Stomach (tissue), 9 donors: Measurements from ENCODE around the gene ACVR1C. TPM values are rescaled to one million over a fixed set of nuclear protein-coding genes. Genes with fewer than 3 reads are reported as not detected.

ENCODE experiments used
- DNase-seq, 2 donors: peaks; one replicate each; pipeline versions ENCODE4 v3.0.0 to v3.0.0-alpha.2; 2013 to 2019
- H3K27ac ChIP-seq, 5 donors: fragments of 200-600 bp in 4 of 5; sonication (generic) in 4 of 5; one replicate each; pipeline ENCODE4 v1.5.1; 2013 to 2019; ENCODE audit warnings: mild to moderate bottlenecking in 1 of 5, moderate library complexity in 1 of 5
- H3K27me3 ChIP-seq, 3 donors: fragments of 200-600 bp; sonication (generic); one replicate each; pipeline ENCODE4 v1.5.1; 2017 to 2019; ENCODE audit warnings: mixed run types in 1 of 3
- H3K36me3 ChIP-seq, 4 donors: fragments of 200-600 bp; sonication (generic); 1 replicate in 3 of 4; 2 replicates in 1 of 4; pipeline ENCODE4 v1.5.1; 2016 to 2019
- H3K4me1 ChIP-seq, 4 donors: fragments of 200-600 bp; sonication (generic); one replicate each; pipeline ENCODE4 v1.5.1; 2016 to 2019
- H3K4me3 ChIP-seq, 4 donors: fragments of 200-600 bp; sonication (generic) in 3 of 4; one replicate each; pipeline ENCODE4 v1.5.1; 2016 to 2019; ENCODE audit warnings: mild to moderate bottlenecking in 1 of 4
- H3K9me3 ChIP-seq, 4 donors: fragments of 200-600 bp; sonication (generic); one replicate each; pipeline ENCODE4 v1.5.1; 2016 to 2019
- CTCF ChIP-seq, 7 experiments: fragments of 450-650 bp in 4 of 7; fragments of 200-600 bp in 3 of 7; sonication (generic) in 3 of 7; IDR thresholded peaks; one replicate each; pipeline ENCODE4 v1.5.1; 2016 to 2019; ENCODE audit warnings: antibody characterized with exemption in 7 of 7, control low read depth in 2 of 7, mild to moderate bottlenecking in 1 of 7
- EP300 ChIP-seq: sonication (generic); formaldehyde crosslinking; IDR thresholded peaks from one replicate; pipeline ENCODE4 v1.6.1; 2017; ENCODE audit warnings: antibody characterized with exemption
- POLR2A ChIP-seq, 4 donors: fragments of 450-650 bp; IDR thresholded peaks; one replicate each; pipeline ENCODE4 v1.6.1; 2016; ENCODE audit warnings: antibody characterized with exemption in 4 of 4, control low read depth in 2 of 4, mild to moderate bottlenecking in 1 of 4, moderate library complexity in 1 of 4
- POLR2AphosphoS5 ChIP-seq, 3 donors: sonication (generic); formaldehyde crosslinking; IDR thresholded peaks; one replicate each; pipeline ENCODE4 v1.6.1; 2016; ENCODE audit warnings: antibody characterized with exemption in 3 of 3
- WGBS, 5 donors: extraction: QIAGEN DNeasy Blood & Tissue Kit in 3 of 5; methylation state at CpG; one replicate each; pipeline versions ENCODE4 v1.1.5 to v1.1.7; 2013 to 2018; 5-methylcytosine and 5-hydroxymethylcytosine counted together
- intact Hi-C: fragments of 100-400 bp; cut with DNase I; formaldehyde crosslinking; loops from one replicate; pipeline ENCODE4 v1.15.1; 2023; ENCODE audit warnings: low total_unique reads
- polyA plus RNA-seq, 3 donors: library from polyadenylated mRNA; stranded (reverse); fragments of 200-250 nt; gene quantifications; one replicate each; pipeline ENCODE4 v1.2.3, GENCODE V29; 2013
- total RNA-seq, 5 donors: library from RNA; depleted of rRNA; stranded (reverse); fragments of >200 nt; gene quantifications; one replicate each; pipeline versions ENCODE4 v1.1.0 to v1.2.3, GENCODE V29; 2014 to 2016
- donor health status: healthy with polysubstance abuse.
- donor health status: Bipolar disorder and iron deficiency.
- donor health status: healthy.

The ACVR1C gene
- total and polyA plus RNA-seq, 8 donors = under 0.01 to 8.4 (median 0.61) TPM; not detected in 1

GRCh38 chr2:157497638-157498314 is 130.9 kb downstream of the ACVR1C start:
- intact Hi-C loops = loop anchor here (5.0 to 10.0 kb wide), 2 partner anchors 173 to 510 kb away; partner anchors contain the start of gene ERMN
- H3K27ac ChIP-seq = no peak overlapping the region
- H3K4me1 ChIP-seq = no peaks in the 10 kb centered on the region
- H3K36me3 ChIP-seq = no peaks in the 10 kb centered on the region
- H3K4me3 ChIP-seq = no peak overlapping the region
- peak in 5 of 7 experiments; percentile 20 to 56 (median 48) for TF ChIP-seq CTCF (IDR thresholded peaks at IDR 0.05)
- TF ChIP-seq EP300 = no peak
- TF ChIP-seq POLR2A (IDR thresholded peaks at IDR 0.05) = no peak
- WGBS, 5 donors = 19 to 26% (median 23%) methylated on average over 7 of the region's 7 CpGs
- DNase-seq = peak in 1 of 2 donors; percentile 50
- H3K27me3 ChIP-seq = no peaks in the 10 kb centered on the region
- no peaks in the 10 kb centered on the region for H3K9me3 ChIP-seq

- WGBS, 5 donors = 13 to 18% (median 18%) methylated on average over 5 of the region's 5 CpGs
Observed at GRCh38 chr2:157492189-157492773, 136.4 kb downstream of the ACVR1C start.

GRCh38 chr2:157489983-157490382 is 138.7 kb downstream of the ACVR1C start:
- no peaks in the 10 kb centered on the region for H3K36me3 ChIP-seq
- H3K4me1 ChIP-seq = peaks cover 4 to 29% (median 5%) of the 10 kb centered on the region in 4 donors
- no peaks in the 10 kb centered on the region for H3K9me3 ChIP-seq
- DNase-seq = no peak
- H3K4me3 ChIP-seq = no peak overlapping the region
- H3K27me3 ChIP-seq = no peaks in the 10 kb centered on the region
- no peak for TF ChIP-seq POLR2AphosphoS5 (IDR thresholded peaks at IDR 0.05)
- no peak overlapping the region for H3K27ac ChIP-seq
- intact Hi-C loops = loop anchor here (10.0 kb wide), 1 partner anchor 165 kb away; the partner anchor contains the start of gene ERMN
- WGBS, 5 donors = 46 to 78% (median 51%) methylated on average over 1 of the region's 1 CpG

More at GRCh38 chr2:157492189-157492773, 136.4 kb downstream of the ACVR1C start:
- H3K4me3 ChIP-seq = no peak overlapping the region
- peak; percentile 72 to 89 for DNase-seq
- TF ChIP-seq POLR2AphosphoS5 (IDR thresholded peaks at IDR 0.05) = peak in 1 of 3 donors; percentile 13
- TF ChIP-seq CTCF (IDR thresholded peaks at IDR 0.05) = peak in 5 of 7 experiments; percentile 48 to 76 (median 63)
- TF ChIP-seq EP300 = no peak
- TF ChIP-seq POLR2A (IDR thresholded peaks at IDR 0.05) = no peak
- no peak overlapping the region for H3K27ac ChIP-seq
- H3K27me3 ChIP-seq = no peaks in the 10 kb centered on the region
- intact Hi-C loops = loop anchor here (10.0 kb wide), 1 partner anchor 167 kb away; the partner anchor contains the start of gene ERMN
- H3K4me1 ChIP-seq = peaks cover 4 to 20% (median 5%) of the 10 kb centered on the region in 4 donors
- no peaks in the 10 kb centered on the region for H3K36me3 ChIP-seq
- H3K9me3 ChIP-seq = no peaks in the 10 kb centered on the region

- H3K4me1 ChIP-seq = peaks cover 4 to 29% (median 5%) of the 10 kb centered on the region in 4 donors
- no peaks in the 10 kb centered on the region for H3K27me3 ChIP-seq
- DNase-seq = peak; percentile 32 to 75
- intact Hi-C loops = no loop called here
- no peaks in the 10 kb centered on the region for H3K9me3 ChIP-seq
- no peak overlapping the region for H3K4me3 ChIP-seq
- H3K27ac ChIP-seq = peak overlapping the region; percentile 28 to 64 (median 61)
- TF ChIP-seq POLR2AphosphoS5 (IDR thresholded peaks at IDR 0.05) (peak in 2 of 3 donors; percentile 51 to 69), EP300 (no peak)
- no peaks in the 10 kb centered on the region for H3K36me3 ChIP-seq
- 35 to 45% (median 42%) methylated on average over 3 of the region's 3 CpGs for WGBS, 5 donors
Observed at GRCh38 chr2:157488877-157489276, 139.8 kb downstream of the ACVR1C start.

GRCh38 chr2:157487747-157488146 is 140.9 kb downstream of the ACVR1C start:
- DNase-seq = no peak
- Histone ChIP-seq H3K4me1 (peaks cover 4 to 29% (median 5%) of the 10 kb centered on the region in 4 donors), H3K9me3 (no peaks in the 10 kb centered on the region), H3K4me3 (no peak overlapping the region), H3K27ac (peak overlapping the region in 3 of 5 donors; percentile 57 to 64 (median 62)), H3K27me3 (no peaks in the 10 kb centered on the region), H3K36me3 (no peaks in the 10 kb centered on the region)
- WGBS, 5 donors = 35 to 50% (median 40%) methylated on average over 3 of the region's 3 CpGs
- TF ChIP-seq POLR2A (IDR thresholded peaks at IDR 0.05) = no peak
- no peak for TF ChIP-seq CTCF (IDR thresholded peaks at IDR 0.05)
- no peak for TF ChIP-seq POLR2AphosphoS5 (IDR thresholded peaks at IDR 0.05)
- TF ChIP-seq EP300 = no peak
- intact Hi-C loops = no loop called here
